LNCaP clone FGC (cell line): ENCODE data around the gene TIMELESS.
"Not testable (repeated sequence)": the region's sequence is repeated elsewhere in the genome, so short reads cannot be mapped to it uniquely, and the experiment has no call there.

ENCODE experiments used
- DNase-seq: peaks from one replicate; pipeline ENCODE4 v3.0.0-alpha.2; 2011; ENCODE audit warnings: low read depth
- H3K4me3 ChIP-seq: 2 replicates; pipeline ENCODE4 v1.5.1; 2011; ENCODE audit warnings: mild to moderate bottlenecking, low read depth, low read length, control low read depth
- CTCF ChIP-seq: IDR thresholded peaks from 2 replicates; pipeline ENCODE4 v1.5.1; 2012; ENCODE audit warnings: mild to moderate bottlenecking; ENCODE audit not compliant: control insufficient read depth, insufficient read depth; ENCODE audit errors: extremely low read depth

The TIMELESS gene

GRCh38 chr12:56448860-56449621 lies at the start of gene TIMELESS:
Gene TIMELESS (minus strand): TSS chr12:56449426. CDS start chr12:56434170, 15,256 bp downstream.
- no peak for TF ChIP-seq CTCF
- peak; percentile 54 for DNase-seq
- peak within 1 kb of the TSS; percentile 58 for H3K4me3 ChIP-seq

DNA sequence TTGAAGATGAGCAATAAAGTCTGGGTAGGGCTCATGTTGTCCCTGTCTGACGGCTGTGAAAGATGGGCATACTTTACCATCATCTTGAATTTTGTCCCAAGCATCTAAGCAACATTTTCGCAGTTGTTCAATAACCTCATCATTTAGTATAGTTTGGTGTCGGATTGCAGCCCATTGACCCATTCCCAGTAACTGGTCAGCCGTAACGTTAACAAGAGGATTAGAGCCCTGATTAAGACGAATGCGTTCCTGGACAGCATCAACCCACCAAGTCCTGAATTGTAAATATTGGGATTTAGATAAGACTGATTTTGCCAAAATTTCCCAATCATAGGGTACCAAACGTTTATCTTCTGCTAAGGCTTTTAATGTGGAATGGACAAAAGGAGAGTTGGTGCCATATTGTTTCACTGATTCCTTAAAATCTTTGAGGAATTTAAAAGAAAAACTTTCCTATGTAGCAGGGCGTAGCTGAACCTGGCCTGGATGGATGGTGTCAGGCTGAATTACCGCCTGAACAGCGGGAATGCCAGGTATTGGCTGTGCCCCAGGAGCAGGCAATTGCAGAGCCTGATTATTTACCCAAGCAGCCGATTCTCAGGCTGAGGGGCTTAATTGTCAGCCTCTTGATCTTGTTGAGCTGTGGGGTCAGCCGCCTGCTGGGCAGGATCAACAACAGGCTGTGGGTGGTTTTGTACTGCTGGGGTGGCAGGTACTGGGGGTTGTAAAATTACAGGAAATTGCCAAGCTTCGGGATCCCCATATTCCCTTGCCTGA lies 49.1 kb upstream of the TIMELESS start:
- not testable (repeated sequence) for H3K4me3 ChIP-seq, DNase-seq

GRCh38 chr12:56496704-56497103 lies 47.5 kb upstream of the TIMELESS start:
- not testable (repeated sequence) for H3K4me3 ChIP-seq, DNase-seq
- TF ChIP-seq CTCF: peak; percentile 37

- not testable (repeated sequence) for DNase-seq, H3K4me3 ChIP-seq
These were observed 45.3 kb upstream of the TIMELESS start for GRCh38 chr12:56494481-56494880.

DNA sequence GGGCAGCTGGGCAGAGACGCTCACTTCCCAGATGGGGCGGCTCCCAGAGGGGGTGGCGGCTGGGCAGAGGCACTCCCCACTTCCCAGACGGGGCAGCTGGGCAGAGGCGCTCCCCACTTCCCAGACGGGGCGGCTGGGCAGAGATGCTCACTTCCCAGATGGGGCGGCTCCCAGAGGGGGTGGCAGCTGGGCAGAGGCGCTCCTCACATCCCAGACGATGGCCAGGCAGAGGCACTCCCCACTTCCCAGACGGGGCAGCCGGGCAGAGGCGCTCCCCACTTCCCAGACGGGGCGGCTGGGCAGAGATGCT lies 44.8 kb upstream of the TIMELESS start:
- not testable (repeated sequence) for H3K4me3 ChIP-seq, DNase-seq

- H3K4me3 ChIP-seq, DNase-seq: not testable (repeated sequence)
These were observed 44.3 kb upstream of the TIMELESS start for GRCh38 chr12:56493409-56494105.

GRCh38 chr12:56490360-56490759 lies 41.1 kb upstream of the TIMELESS start:
- H3K4me3 ChIP-seq: no peak overlapping the region
- no peak for TF ChIP-seq CTCF
- no peak for DNase-seq

- no peak for TF ChIP-seq CTCF
- peak; percentile 75 for DNase-seq
- H3K4me3 ChIP-seq: peak within 1 kb of the TSS; percentile 65
These were observed 39.1 kb upstream of the TIMELESS start, which contains the start of gene GLS2 for GRCh38 chr12:56488041-56488955. Gene GLS2 (minus strand): TSS chr12:56488161. CDS start chr12:56488118, 43 bp downstream.
